GM06990 (cell line): ENCODE measurements around the gene GPD2.

ENCODE experiments used
- DNase-seq: peaks from one replicate; pipeline ENCODE4 v3.0.0-alpha.2; 2011; ENCODE audit not compliant: insufficient read length; ENCODE audit errors: extremely low read depth
- H3K27me3 ChIP-seq: replicated peaks from 2 replicates; pipeline ENCODE4 v1.6.0; 2011; ENCODE audit warnings: low read length; ENCODE audit not compliant: control insufficient read depth, insufficient read depth
- H3K36me3 ChIP-seq: 2 replicates; pipeline ENCODE4 v1.5.1; 2011; ENCODE audit warnings: low read length; ENCODE audit not compliant: control insufficient read depth, insufficient read depth
- H3K4me3 ChIP-seq: replicated peaks from 2 replicates; pipeline ENCODE4 v1.5.1; 2011; ENCODE audit warnings: low read depth, mild to moderate bottlenecking, control low read depth, low read length
- CTCF ChIP-seq: IDR thresholded peaks from 2 replicates; pipeline ENCODE4 v1.5.1; 2011; ENCODE audit warnings: low read length, control low read depth, mild to moderate bottlenecking, inconsistent platforms; ENCODE audit not compliant: insufficient read depth, poor library complexity, severe bottlenecking

GPD2 gene

GRCh38 chr2:156435718-156436496 is at the start of gene GPD2:
TSS of gene GPD2 (plus strand) at chr2:156436379. CDS start at chr2:156476106, 39,727 bp downstream.
- Histone ChIP-seq H3K27me3 (no peaks in the 10 kb centered on the region), H3K36me3 (no peaks in the 10 kb centered on the region), H3K4me3 (peak within 1 kb of the TSS; percentile 72)
- DNase-seq, result peak; percentile 82
- no peak for TF ChIP-seq CTCF

- Histone ChIP-seq H3K4me3 (no peak overlapping the region), H3K27me3 (no peaks in the 10 kb centered on the region), H3K36me3 (no peaks in the 10 kb centered on the region)
- DNase-seq, result no peak
- TF ChIP-seq CTCF, result no peak
Observed at GRCh38 chr2:156394033-156394741, 42.0 kb upstream of the GPD2 start.

GRCh38 chr2:156396126-156396525 is 40.1 kb upstream of the GPD2 start:
- TF ChIP-seq CTCF, result no peak
- DNase-seq, result peak; percentile 52
- no peak overlapping the region for H3K4me3 ChIP-seq
- H3K36me3 ChIP-seq, result no peaks in the 10 kb centered on the region
- H3K27me3 ChIP-seq, result no peaks in the 10 kb centered on the region

- Histone ChIP-seq H3K4me3 (no peak overlapping the region), H3K36me3 (no peaks in the 10 kb centered on the region), H3K27me3 (no peaks in the 10 kb centered on the region)
- DNase-seq, result no peak
- TF ChIP-seq CTCF, result no peak
Observed at GRCh38 chr2:156397229-156397628, 39.0 kb upstream of the GPD2 start.

GRCh38 chr2:156398176-156398575 is 38.0 kb upstream of the GPD2 start:
- Histone ChIP-seq H3K27me3 (no peaks in the 10 kb centered on the region), H3K36me3 (no peaks in the 10 kb centered on the region), H3K4me3 (no peak overlapping the region)
- DNase-seq, result no peak
- no peak for TF ChIP-seq CTCF
